SK-N-SH (cell line): ENCODE measurements around the gene GH2.

ENCODE experiments used
- CTCF ChIP-seq: fragments of 200-600 bp; sonication (generic); IDR thresholded peaks from 2 replicates; pipeline ENCODE4 v1.6.1; 2017; ENCODE audit warnings: antibody characterized with exemption, mild to moderate bottlenecking, moderate library complexity
- EP300 ChIP-seq, 2 experiments: IDR thresholded peaks; 2 replicates each; pipeline versions ENCODE4 v1.4.0 to v1.6.1; 2012; ENCODE audit warnings: borderline replicate concordance in 1 of 2, low read depth in 1 of 2, low read length in 1 of 2
- IRF3 ChIP-seq: fragments of 150-350 bp; IDR thresholded peaks from 2 replicates; pipeline ENCODE4 v1.6.1; 2016; ENCODE audit warnings: mild to moderate bottlenecking, low read depth, low read length
- POLR2AphosphoS5 ChIP-seq: IDR thresholded peaks from 2 replicates; pipeline ENCODE4 v1.6.1; 2012; ENCODE audit warnings: low read depth, low read length
- RCOR1 ChIP-seq: fragments of 150-350 bp; IDR thresholded peaks from 2 replicates; pipeline ENCODE4 v1.6.1; 2017; ENCODE audit warnings: antibody characterized with exemption, low read length
- RXRA ChIP-seq: IDR thresholded peaks from 2 replicates; pipeline ENCODE4 v1.4.0; 2012; ENCODE audit warnings: low read depth, mild to moderate bottlenecking, borderline replicate concordance
- SMC3 ChIP-seq: IDR thresholded peaks from 2 replicates; pipeline ENCODE4 v1.6.1; 2012; ENCODE audit warnings: low read depth, low read length, improper control_type of control experiment
- YY1 ChIP-seq: IDR thresholded peaks from 2 replicates; pipeline ENCODE4 v1.4.0; 2012; ENCODE audit warnings: low read depth, mild to moderate bottlenecking

GRCh38 chr17:63854709-63855108, 27.0 kb downstream of the GH2 start:
- TF ChIP-seq CTCF (no peak), RCOR1 (no peak), IRF3 (no peak), SMC3 (no peak), POLR2AphosphoS5 (no peak), YY1 (no peak), RXRA (no peak), EP300 (IDR thresholded peaks at IDR 0.05; ENCODE audit: borderline replicate concordance in 1 of 2, low read depth in 1 of 2, low read length in 1 of 2) (no peak)
